Activated naive CD4-positive, alpha-beta T cell treated with anti-CD3 and anti-CD28 coated beads, Interleukin-2, amount 50 U/mL, for 24 hours (primary cell): ENCODE data around the gene C19orf67.
A peak's percentile ranks its signal among the peaks of the same experiment; 100 is the strongest.
"Not testable (repeated sequence)": the region's sequence is repeated elsewhere in the genome, so short reads cannot be mapped to it uniquely, and the experiment has no call there.

Experiments
- H3K27ac Mint-ChIP-seq: one replicate; pipeline ENCODE4 v1.8.0; 2021; ENCODE audit warnings: mild to moderate bottlenecking, mixed read lengths
- H3K27me3 Mint-ChIP-seq: one replicate; pipeline ENCODE4 v1.8.0; 2021; ENCODE audit warnings: mixed read lengths
- H3K36me3 Mint-ChIP-seq: one replicate; pipeline ENCODE4 v1.8.0; 2021; ENCODE audit warnings: mixed read lengths
- H3K4me1 Mint-ChIP-seq: one replicate; pipeline ENCODE4 v1.8.0; 2021; ENCODE audit warnings: mixed read lengths
- H3K4me3 Mint-ChIP-seq: one replicate; pipeline ENCODE4 v1.8.0; 2021; ENCODE audit warnings: mild to moderate bottlenecking, mixed read lengths
- H3K9me3 Mint-ChIP-seq: one replicate; pipeline ENCODE4 v1.8.0; 2021; ENCODE audit warnings: mixed read lengths

The C19orf67 gene

GRCh38 chr19:14058182-14059092, 27.1 kb downstream of the C19orf67 start:
- H3K27ac Mint-ChIP-seq: no peak overlapping the region
- H3K27me3 Mint-ChIP-seq: peaks cover 23% of the 10 kb centered on the region
- peak overlapping the region; percentile 51 for H3K4me3 Mint-ChIP-seq
- H3K36me3 Mint-ChIP-seq: peaks cover 3% of the 10 kb centered on the region
- peaks cover 22% of the 10 kb centered on the region for H3K4me1 Mint-ChIP-seq
- no peaks in the 10 kb centered on the region for H3K9me3 Mint-ChIP-seq

- no peaks in the 10 kb centered on the region for H3K9me3 Mint-ChIP-seq
- H3K27me3 Mint-ChIP-seq: peaks cover 23% of the 10 kb centered on the region
- H3K36me3 Mint-ChIP-seq: peaks cover 8% of the 10 kb centered on the region
- peak overlapping the region; percentile 49 for H3K4me3 Mint-ChIP-seq
- peaks cover 22% of the 10 kb centered on the region for H3K4me1 Mint-ChIP-seq
- H3K27ac Mint-ChIP-seq: peak overlapping the region; percentile 41
Measured at GRCh38 chr19:14056741-14057356, 28.7 kb downstream of the C19orf67 start.

GRCh38 chr19:14056069-14056666, 29.4 kb downstream of the C19orf67 start:
- no peaks in the 10 kb centered on the region for H3K9me3 Mint-ChIP-seq
- peaks cover 12% of the 10 kb centered on the region for H3K36me3 Mint-ChIP-seq
- H3K4me1 Mint-ChIP-seq: peaks cover 22% of the 10 kb centered on the region
- no peak overlapping the region for H3K4me3 Mint-ChIP-seq
- peaks cover 21% of the 10 kb centered on the region for H3K27me3 Mint-ChIP-seq
- H3K27ac Mint-ChIP-seq: no peak overlapping the region

GRCh38 chr19:14055396-14055795, 30.2 kb downstream of the C19orf67 start:
- Mint-ChIP-seq H3K4me1 (peaks cover 22% of the 10 kb centered on the region), H3K27ac (peak overlapping the region; percentile 79), H3K4me3 (no peak overlapping the region), H3K36me3 (peaks cover 13% of the 10 kb centered on the region), H3K27me3 (peaks cover 21% of the 10 kb centered on the region), H3K9me3 (no peaks in the 10 kb centered on the region)

GRCh38 chr19:14054721-14055120, 30.9 kb downstream of the C19orf67 start:
- Mint-ChIP-seq H3K36me3 (peaks cover 14% of the 10 kb centered on the region), H3K4me3 (no peak overlapping the region), H3K4me1 (peaks cover 20% of the 10 kb centered on the region), H3K27ac (no peak overlapping the region), H3K27me3 (peaks cover 16% of the 10 kb centered on the region), H3K9me3 (no peaks in the 10 kb centered on the region)

GRCh38 chr19:14054099-14054498, 31.5 kb downstream of the C19orf67 start:
- Mint-ChIP-seq H3K4me1 (peaks cover 17% of the 10 kb centered on the region), H3K36me3 (peaks cover 14% of the 10 kb centered on the region), H3K27ac (peak overlapping the region; percentile 86), H3K27me3 (peaks cover 14% of the 10 kb centered on the region), H3K9me3 (no peaks in the 10 kb centered on the region), H3K4me3 (no peak overlapping the region)

- Mint-ChIP-seq H3K4me1 (peaks cover 16% of the 10 kb centered on the region), H3K36me3 (peaks cover 16% of the 10 kb centered on the region), H3K27ac (no peak overlapping the region), H3K4me3 (no peak overlapping the region), H3K9me3 (no peaks in the 10 kb centered on the region), H3K27me3 (peaks cover 9% of the 10 kb centered on the region)
Measured at GRCh38 chr19:14053500-14053899, 32.1 kb downstream of the C19orf67 start.

GRCh38 chr19:14053032-14053431, 32.6 kb downstream of the C19orf67 start:
- Mint-ChIP-seq H3K9me3 (no peaks in the 10 kb centered on the region), H3K4me1 (peaks cover 15% of the 10 kb centered on the region), H3K27ac (no peak overlapping the region), H3K27me3 (peaks cover 5% of the 10 kb centered on the region), H3K4me3 (no peak overlapping the region), H3K36me3 (peaks cover 18% of the 10 kb centered on the region)

GRCh38 chr19:14052470-14052869, 33.1 kb downstream of the C19orf67 start:
- H3K27ac Mint-ChIP-seq: peak overlapping the region; percentile 75
- H3K27me3 Mint-ChIP-seq: no peaks in the 10 kb centered on the region
- H3K4me3 Mint-ChIP-seq: no peak overlapping the region
- H3K36me3 Mint-ChIP-seq: peaks cover 18% of the 10 kb centered on the region
- peaks cover 10% of the 10 kb centered on the region for H3K4me1 Mint-ChIP-seq
- H3K9me3 Mint-ChIP-seq: no peaks in the 10 kb centered on the region

- Mint-ChIP-seq H3K27ac (peak overlapping the region; percentile 75), H3K36me3 (peaks cover 18% of the 10 kb centered on the region), H3K4me1 (peaks cover 10% of the 10 kb centered on the region), H3K27me3 (no peaks in the 10 kb centered on the region), H3K9me3 (no peaks in the 10 kb centered on the region), H3K4me3 (no peak overlapping the region)
Measured at GRCh38 chr19:14051980-14052379, 33.6 kb downstream of the C19orf67 start.

- H3K9me3 Mint-ChIP-seq, H3K27ac Mint-ChIP-seq, H3K27me3 Mint-ChIP-seq, H3K4me1 Mint-ChIP-seq, H3K4me3 Mint-ChIP-seq: not testable (repeated sequence)
- peaks cover 18% of the 10 kb centered on the region for H3K36me3 Mint-ChIP-seq
Measured at GRCh38 chr19:14050961-14051360, 34.6 kb downstream of the C19orf67 start.

GRCh38 chr19:14050512-14050911, 35.1 kb downstream of the C19orf67 start:
- H3K4me3 Mint-ChIP-seq: no peak overlapping the region
- peaks cover 18% of the 10 kb centered on the region for H3K36me3 Mint-ChIP-seq
- H3K27me3 Mint-ChIP-seq: no peaks in the 10 kb centered on the region
- H3K4me1 Mint-ChIP-seq: peaks cover 10% of the 10 kb centered on the region
- no peaks in the 10 kb centered on the region for H3K9me3 Mint-ChIP-seq
- H3K27ac Mint-ChIP-seq: no peak overlapping the region

- H3K36me3 Mint-ChIP-seq: peaks cover 15% of the 10 kb centered on the region
- no peaks in the 10 kb centered on the region for H3K27me3 Mint-ChIP-seq
- no peak overlapping the region for H3K4me3 Mint-ChIP-seq
- H3K27ac Mint-ChIP-seq: no peak overlapping the region
- H3K4me1 Mint-ChIP-seq: peaks cover 6% of the 10 kb centered on the region
- H3K9me3 Mint-ChIP-seq: no peaks in the 10 kb centered on the region
Measured at GRCh38 chr19:14048443-14049153, 37.0 kb downstream of the C19orf67 start.

GRCh38 chr19:14047866-14048265, 37.7 kb downstream of the C19orf67 start:
- not testable (repeated sequence) for H3K27me3 Mint-ChIP-seq, H3K27ac Mint-ChIP-seq, H3K4me3 Mint-ChIP-seq, H3K4me1 Mint-ChIP-seq, H3K9me3 Mint-ChIP-seq
- peaks cover 17% of the 10 kb centered on the region for H3K36me3 Mint-ChIP-seq
